SW 1271 (cell line): ENCODE measurements around the gene TMEM255B.

Experiments
- DNase-seq, 2 experiments: peaks; one replicate each; lab custom pipeline; 2025; lab: John Stamatoyannopoulos, UW

The TMEM255B gene

DNA sequence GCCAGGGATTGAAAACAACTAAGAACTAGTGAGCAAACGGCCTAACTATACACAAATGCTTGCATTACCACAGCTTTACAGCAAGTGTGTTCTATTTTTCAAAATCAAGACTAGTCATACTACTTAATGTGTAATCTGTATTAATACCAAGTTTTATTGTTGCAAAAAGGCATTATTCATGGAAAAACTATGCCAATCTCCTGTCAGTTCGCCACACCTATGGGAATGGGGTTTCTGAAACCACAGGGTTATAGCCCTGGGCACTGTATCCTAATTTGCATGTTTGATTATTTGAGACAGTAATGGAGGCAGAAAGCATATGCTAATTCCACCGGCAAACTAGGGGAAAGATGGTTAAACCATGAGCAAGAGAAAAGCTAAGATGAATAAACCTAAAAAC, 90.5 kb downstream of the TMEM255B start:
- DNase-seq, result no peak

DNA sequence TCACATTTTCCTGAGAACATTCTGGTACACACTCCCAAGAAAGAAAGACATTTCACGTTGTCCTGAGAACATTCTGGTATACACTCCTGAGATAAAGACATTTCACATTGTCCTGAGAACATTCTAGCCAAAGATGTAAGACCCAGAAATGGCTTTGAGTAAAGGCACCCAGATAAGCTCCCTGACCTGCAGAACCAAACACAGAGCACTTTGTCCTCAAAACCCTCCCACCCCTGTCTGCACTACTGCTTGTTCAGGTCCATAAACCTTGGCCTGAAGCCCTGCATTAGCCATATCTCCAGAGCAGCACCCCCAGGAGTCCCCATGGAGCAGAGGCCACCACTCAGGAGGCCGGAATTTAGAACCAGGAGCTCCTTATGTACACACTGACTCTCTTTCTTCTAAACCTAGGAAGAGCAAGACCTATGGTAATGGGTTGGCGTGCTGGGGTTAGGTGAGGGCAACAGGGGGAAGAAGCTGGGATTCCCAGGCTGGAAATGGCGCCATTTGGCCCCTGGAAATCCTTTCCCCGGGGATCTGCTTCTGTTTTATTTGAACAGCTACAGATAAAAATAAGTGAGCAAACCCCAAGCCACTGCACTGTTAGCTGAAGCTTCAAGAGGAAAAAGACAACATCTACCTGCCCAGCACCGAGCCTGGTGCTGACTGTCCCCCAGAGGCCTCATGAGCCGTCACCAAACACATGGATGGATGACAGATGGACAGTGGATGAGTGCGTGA, 91.1 kb downstream of the TMEM255B start:
- no peak for DNase-seq

DNA sequence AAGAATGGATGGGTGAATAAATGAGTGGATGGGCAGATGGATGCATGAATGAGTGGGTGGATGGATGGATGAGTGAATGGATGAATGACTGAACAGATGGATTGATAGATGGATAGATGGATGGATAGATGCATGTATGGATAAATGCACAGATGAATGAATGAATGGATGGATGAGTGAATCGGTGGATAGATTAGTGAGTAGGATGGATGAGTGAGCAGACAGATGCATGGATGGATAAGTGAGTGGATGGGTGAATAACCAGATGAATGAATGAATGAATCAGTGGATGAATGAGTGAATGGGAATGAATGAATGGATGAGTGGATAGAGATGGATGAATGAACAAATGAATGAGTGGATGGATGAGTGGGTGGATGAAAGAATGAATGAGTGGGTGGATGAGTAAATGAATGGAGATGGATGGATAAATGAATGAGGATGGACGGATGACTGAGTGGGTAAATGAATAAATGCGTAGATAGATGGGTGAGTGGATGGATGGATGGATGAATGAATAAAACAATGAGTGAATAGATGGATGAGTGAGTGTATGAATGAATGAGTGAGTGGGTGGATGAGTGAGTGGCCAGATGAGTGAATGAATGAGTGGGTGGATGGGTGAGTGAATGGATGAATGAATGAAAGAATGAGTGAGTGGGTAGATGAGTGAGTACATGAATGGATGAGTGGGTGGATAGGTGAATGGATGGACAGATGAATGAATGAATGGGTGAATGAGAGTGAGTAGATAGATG, 91.9 kb downstream of the TMEM255B start:
- DNase-seq, result no peak

GRCh38 chr13:113851480-113851803, 92.4 kb downstream of the TMEM255B start:
- DNase-seq, result no peak

DNA sequence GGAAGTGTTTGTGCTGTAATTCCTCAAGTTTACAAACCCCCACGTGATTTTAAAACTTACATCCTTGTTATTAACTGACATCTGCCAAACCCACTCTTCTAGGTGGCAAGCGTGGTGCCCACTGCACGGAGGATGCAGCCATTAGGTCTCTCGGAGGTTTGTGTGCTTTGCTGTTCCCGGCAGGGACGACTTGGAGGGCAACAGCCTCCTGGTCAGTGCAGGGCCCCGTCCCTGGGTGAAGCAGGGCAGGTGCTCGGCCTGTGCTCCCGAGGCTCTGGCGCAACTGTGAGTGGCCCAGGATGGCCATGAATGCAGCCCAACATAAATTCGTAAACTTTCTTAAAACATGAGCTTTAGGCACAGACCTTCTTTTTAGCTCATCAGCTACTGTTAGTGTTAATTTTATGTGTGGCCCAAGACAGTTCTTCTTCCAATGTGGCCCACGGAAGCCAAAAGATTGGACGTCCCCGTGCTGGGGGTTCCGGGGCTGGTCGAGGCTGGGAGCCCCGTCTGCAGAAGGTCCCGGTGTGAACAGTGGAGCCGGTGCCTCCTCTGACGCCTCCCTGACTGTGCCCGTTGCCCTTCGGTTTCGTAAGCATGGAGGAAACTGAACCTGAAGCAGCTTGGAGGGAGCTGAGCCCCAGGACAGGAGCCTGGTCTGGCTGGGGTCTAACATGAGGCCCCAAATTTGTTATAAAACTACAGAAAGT, 93.0 kb downstream of the TMEM255B start:
- no peak for DNase-seq

DNA sequence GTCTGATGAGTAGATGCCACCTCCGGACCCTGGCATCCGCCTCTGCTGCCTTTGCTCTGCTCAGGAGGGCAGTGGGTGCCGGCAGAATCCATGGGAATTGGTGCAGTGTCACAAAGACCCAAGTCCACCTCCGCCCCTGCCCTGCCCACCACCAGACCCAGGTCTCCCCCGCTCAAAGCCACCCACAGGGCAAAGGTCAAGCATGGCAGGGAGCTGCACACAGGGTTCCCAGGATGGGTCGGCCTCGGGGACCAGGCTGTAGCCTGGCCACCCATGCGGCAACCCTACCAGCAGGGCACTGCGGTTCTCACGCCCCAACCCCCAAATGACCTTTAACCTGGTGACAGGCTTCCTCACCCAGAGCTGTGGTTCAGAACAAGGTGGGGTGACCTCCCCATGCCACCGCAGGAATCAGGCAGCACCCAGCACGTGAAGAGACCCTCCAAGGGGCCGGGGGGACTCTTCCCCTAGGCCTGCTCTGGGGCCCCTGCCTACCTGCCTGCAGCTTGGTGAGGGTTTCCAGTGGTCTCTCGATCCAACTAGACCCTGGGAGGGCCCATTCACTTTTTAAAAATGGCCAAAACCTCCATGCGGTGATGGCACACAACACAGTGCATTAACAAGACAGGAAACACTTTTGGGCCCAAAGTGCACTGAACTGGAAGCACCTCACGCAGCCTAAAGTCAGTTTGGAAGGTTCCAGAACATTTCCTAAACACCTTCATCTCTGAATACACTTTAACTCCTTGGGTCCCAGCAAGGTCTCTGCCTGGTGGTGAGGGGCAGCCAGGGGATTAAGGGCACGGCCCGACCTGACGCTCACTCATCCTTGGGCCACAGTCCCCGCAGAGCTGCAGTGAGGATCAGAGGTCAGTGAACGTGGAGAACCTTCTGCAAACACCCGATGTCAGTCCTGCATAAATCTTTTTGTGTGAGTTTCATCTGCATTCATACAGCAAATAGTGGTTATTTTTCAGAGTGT, 93.8 kb downstream of the TMEM255B start:
- DNase-seq, result no peak

DNA sequence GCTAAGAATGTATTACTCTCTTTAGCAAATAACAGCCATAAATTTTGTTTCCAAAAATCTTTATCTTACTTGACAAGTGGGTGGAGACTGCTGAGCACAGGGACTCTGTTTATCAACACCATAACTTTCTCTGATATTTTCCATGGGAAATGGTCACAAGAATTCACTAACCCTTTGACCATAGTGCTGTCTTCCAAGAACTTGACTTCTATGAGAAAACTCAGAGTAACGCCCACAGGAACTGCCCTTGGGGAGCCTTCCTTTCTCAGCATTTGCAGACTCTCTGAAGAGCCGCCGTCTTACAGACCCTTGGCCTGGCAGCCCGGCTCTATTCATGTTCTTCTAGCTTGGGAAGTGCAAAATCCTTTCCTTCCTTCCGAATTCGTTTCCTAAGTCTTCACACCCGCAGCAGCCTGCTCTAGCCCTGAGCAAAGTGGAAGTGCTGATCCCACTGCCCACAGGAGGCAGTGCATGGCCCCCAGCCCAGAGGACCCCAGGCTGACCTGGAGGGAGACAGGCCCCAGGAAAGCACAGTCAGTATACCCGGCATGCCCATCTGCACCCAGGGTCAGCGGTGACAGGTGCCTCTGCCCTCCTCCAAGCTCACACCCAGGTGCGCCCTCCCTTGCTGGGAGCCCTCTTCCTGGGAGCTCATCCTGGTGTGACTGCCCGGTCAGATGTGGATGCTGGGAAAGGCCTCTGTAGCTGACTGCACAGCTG, 94.7 kb downstream of the TMEM255B start:
- DNase-seq, result no peak

GRCh38 chr13:113854238-113855011, 95.4 kb downstream of the TMEM255B start:
- no peak for DNase-seq

GRCh38 chr13:113855012-113855921, 96.2 kb downstream of the TMEM255B start:
- DNase-seq, result no peak

DNA sequence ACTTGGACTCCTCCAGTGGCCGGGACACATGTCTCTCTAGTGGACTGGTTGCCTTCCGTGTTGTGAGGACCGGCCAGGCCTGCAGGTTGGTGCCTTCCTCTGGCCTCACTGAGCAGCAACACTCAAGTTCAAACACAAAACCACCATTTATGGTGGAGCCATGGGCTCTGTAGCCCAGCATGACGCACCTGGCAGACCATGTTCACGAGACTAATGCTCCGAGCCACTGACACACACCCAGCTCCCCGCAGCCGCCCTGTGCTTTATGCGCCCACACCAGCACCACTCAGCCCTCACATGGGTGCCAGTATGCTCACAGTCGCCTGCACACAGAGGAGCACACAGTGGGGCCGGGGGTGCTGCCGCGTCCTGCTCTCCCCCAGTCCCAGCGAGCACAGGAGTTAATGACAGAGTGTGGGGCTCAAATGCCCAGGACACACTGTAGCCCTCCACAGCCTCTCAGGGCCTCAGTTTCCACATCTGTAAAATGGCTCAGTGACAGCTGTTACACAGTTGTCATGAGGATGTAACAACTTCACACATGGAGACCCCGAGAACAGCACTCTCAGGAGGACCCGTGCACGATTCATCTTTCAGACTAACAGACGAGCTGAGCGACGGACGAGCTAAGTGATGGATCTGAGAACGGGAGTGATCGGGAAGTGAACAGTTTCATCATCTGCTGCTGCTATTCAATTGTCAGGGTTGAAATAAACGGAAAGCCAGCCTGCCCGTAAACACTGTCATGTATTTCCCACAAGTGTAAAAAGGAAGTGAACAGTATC, 97.1 kb downstream of the TMEM255B start:
- DNase-seq, result no peak

DNA sequence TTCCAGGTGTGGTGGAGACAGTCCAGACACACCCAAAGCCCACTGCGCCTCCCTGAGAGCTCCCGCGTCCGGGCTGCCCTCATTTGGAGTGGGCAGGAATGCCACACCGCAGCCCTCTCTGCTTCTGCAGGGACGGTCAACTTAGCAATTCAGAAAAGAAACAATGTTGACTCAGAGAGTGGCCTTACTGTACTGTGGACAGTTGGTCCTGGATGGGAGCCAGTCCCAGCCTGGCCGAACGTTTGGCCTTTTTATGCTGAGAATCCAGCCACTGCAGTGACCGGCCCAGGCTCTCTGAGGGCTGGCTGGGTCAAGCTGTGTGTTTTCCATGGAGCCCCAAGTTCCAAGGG, 97.7 kb downstream of the TMEM255B start:
- no peak for DNase-seq

DNA sequence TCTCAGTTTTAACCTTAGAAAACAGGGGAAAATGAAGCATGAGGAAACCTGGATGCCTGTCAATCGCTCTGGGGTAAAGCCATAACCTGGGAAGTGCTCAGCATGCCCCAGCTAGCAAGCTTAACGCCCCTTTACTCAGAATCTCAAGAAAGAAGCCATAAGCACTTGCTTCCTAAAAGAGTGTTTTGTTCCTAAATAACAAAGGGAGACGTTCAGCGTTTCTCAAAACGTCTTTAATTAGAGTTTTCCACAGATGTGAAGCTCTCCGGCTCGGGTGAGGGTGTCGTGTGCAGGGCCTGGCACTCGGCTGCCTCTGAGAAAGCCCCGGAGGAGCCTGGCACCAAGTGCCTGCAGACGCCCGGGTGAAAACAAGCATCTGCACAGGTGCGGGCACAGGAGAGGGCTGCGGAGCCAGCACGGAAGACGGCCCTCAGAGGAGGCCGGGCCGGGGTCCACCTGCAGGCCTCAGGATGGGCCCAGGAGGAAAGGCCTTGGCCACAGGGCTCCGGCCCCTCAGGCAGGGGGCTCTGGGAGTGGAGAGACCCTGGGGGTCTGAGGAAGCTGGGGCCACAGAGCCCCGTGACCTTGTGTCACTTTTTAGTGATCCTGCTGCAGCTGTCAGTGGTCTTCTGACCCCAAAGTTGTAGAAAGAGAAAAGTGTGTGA, 98.6 kb downstream of the TMEM255B start:
- no peak for DNase-seq

DNA sequence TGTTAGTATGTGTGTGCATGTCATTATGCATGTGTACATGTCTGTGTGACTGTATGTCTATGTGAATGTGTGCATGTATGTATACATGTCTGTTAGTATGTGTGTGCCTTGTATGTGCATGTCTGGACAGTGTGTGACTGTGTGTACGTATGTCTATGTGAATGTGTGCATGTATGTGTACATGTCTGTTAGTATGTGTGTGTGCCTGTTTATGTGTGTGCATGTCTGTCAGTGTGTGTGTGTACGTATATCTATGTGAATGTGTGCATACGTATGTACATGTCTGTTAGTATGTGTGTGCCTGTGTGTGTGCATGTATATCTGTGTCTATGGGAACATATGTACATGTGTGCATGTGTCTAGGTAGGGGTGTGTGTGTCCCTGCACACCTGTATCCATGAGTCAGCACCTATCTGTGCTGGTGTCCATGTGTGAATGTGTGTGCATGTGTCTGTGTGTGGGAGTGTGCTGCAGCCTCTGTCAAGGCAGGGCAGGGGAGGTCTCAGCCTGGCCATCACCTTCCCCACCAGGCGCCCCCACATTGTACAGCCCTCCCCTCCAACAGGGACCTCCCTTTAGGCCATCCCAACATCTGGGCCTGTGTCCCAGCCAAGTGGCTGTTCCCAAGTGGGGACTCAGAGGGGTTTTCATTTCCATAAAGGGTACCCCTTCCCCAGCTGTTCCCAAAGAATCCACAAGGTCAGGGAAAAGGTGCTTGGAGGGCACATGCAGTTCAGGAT, 100.5 kb downstream of the TMEM255B start:
- DNase-seq, result no peak

GRCh38 chr13:113860051-113860664, 101.1 kb downstream of the TMEM255B start:
- DNase-seq, result no peak

GRCh38 chr13:113860665-113861432, 101.8 kb downstream of the TMEM255B start:
- DNase-seq, result no peak

GRCh38 chr13:113861433-113862030, 102.5 kb downstream of the TMEM255B start:
- DNase-seq, result no peak
